ENCODE data around the gene TTYH3. TPM values are rescaled to one million over a fixed set of nuclear protein-coding genes. Genes with fewer than 3 reads are reported as not detected.

The TTYH3 gene
- total RNA-seq, 1 experiment from 2014 or later: 122 TPM

DNA sequence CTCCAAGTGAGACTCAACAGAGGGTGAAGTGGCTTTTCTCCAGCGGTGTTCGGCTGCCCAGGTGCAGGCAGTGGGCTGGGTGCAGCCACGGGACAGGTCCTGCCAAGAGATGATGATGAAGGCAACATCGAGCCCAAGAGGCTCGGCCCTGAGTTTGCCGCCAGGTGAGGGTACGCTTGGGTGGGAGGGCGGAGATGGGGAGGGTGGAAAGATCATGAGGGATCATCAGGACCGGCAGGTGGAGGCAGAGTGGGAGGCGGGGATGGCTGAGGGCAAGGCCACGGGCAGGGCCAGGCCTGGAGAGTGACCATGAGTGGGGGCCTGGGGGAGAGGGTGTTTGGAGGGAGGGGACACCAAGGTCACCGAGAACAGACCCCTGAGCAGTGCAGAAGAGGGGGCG, 38.4 kb downstream of the TTYH3 start:
- peaks cover 52% of the 10 kb centered on the region for H3K27me3 Mint-ChIP-seq (ENCODE audit: low read depth)
- no peak overlapping the region for H2BK15ac ChIP-seq (ENCODE audit: low read depth, low read length)
- no peak overlapping the region for H4K5ac ChIP-seq (ENCODE audit: insufficient read length, low read depth, low read length)
- H2BK20ac ChIP-seq (ENCODE audit: low read depth, low read length, poor library complexity, severe bottlenecking): no peak overlapping the region
- DNase-seq: no peak
- no peak overlapping the region for H3K56ac ChIP-seq (ENCODE audit: insufficient read length, low read depth, low read length)
- H3K23ac ChIP-seq (ENCODE audit: insufficient read length, low read depth, low read length): no peak overlapping the region
- no peak overlapping the region for H3K4ac ChIP-seq (ENCODE audit: low read depth, low read length)
- no peaks in the 10 kb centered on the region for H3K79me1 ChIP-seq (ENCODE audit: insufficient read depth, low read depth, low read length, poor library complexity, severe bottlenecking)
- no peak overlapping the region for H3K4me3 Mint-ChIP-seq
- no peak overlapping the region for H2BK12ac ChIP-seq (ENCODE audit: insufficient read length, low read depth, low read length)
- H3K4me1 Mint-ChIP-seq: peaks cover 0 to 3% of the 10 kb centered on the region in 2 experiments; a peak in 2 of 4 replicates
- no peak overlapping the region for H3K27ac ChIP-seq (ENCODE audit: insufficient read length, low read depth, low read length)
- H2AK5ac ChIP-seq (ENCODE audit: insufficient read length, low read length): no peak overlapping the region
- H3K14ac ChIP-seq (ENCODE audit: insufficient read depth, low read length): no peak overlapping the region
- no peaks in the 10 kb centered on the region; the same call in 1 of the 2 replicates for H3K4me1 ChIP-seq (ENCODE audit: insufficient read depth, low read length)
- H3K27ac Mint-ChIP-seq: no peak overlapping the region
- WGBS (ENCODE audit: extremely low coverage, insufficient read length, low lambda C conversion rate): no CpG with 5 or more reads among the region's 13 CpGs
- H2AFZ ChIP-seq (ENCODE audit: low read length): no peak overlapping the region
- no peak overlapping the region for H2BK5ac ChIP-seq (ENCODE audit: insufficient read length, low read length)
- no peaks in the 10 kb centered on the region for H3K79me2 ChIP-seq (ENCODE audit: insufficient read depth, low read length)
- no peaks in the 10 kb centered on the region for H3K23me2 ChIP-seq (ENCODE audit: insufficient read length, low read depth, low read length, poor library complexity, severe bottlenecking)
- H3K9me3 ChIP-seq (ENCODE audit: control insufficient read depth, low read depth, low read length): no peaks in the 10 kb centered on the region
- H3K18ac ChIP-seq (ENCODE audit: insufficient read length, low read depth, low read length): no peak overlapping the region
- H4K8ac ChIP-seq (replicated peaks; ENCODE audit: insufficient read length, low read depth, low read length): no peak overlapping the region
- H3K36me3 Mint-ChIP-seq (ENCODE audit: insufficient read depth in 1 of 3, low read depth in 3 of 3): no peaks in the 10 kb centered on the region; a peak in 1 of 7 replicates
- no peak for TF ChIP-seq CTCF (conservative IDR thresholded peaks at IDR 0.05)
- H3K27me3 ChIP-seq (ENCODE audit: insufficient read depth, low read length): no peaks in the 10 kb centered on the region; the same call in 1 of the 2 replicates
- no peak overlapping the region for H2BK120ac ChIP-seq (ENCODE audit: low read depth, low read length, poor library complexity, severe bottlenecking)
- H4K91ac ChIP-seq (ENCODE audit: insufficient read length, low read depth, low read length): no peak overlapping the region
- H3K4me2 ChIP-seq (ENCODE audit: insufficient read depth, insufficient read length, low read length): no peak overlapping the region
- H4K20me1 ChIP-seq (ENCODE audit: control insufficient read depth, insufficient read depth, insufficient read length): no peaks in the 10 kb centered on the region
- H3K9ac ChIP-seq (ENCODE audit: extremely low read depth, insufficient read length, low read length): no peak overlapping the region
- H3K9me3 Mint-ChIP-seq: peaks cover 5 to 7% of the 10 kb centered on the region in 2 experiments; a peak in 3 of 5 replicates
- H3T11ph ChIP-seq (ENCODE audit: low read length): no peak overlapping the region
